Hindlimb muscle (tissue), 1 donor: ENCODE data around the gene AOPEP. TPM values are rescaled to one million over a fixed set of nuclear protein-coding genes. Genes with fewer than 3 reads are reported as not detected.

Source experiments
- DNase-seq: peaks from one replicate; pipeline ENCODE4 v3.0.0-alpha.2; 2013
- polyA plus RNA-seq: library from polyadenylated mRNA; unstranded; fragments of 120-200 nt; gene quantifications from one replicate; pipeline ENCODE4 v1.2.1, GENCODE V29; 2013; ENCODE audit not compliant: insufficient read length

AOPEP gene
- polyA plus RNA-seq, 1 donor = 36.1 TPM

GRCh38 chr9:94901019-94901363 lies 174.5 kb downstream of the AOPEP start:
- DNase-seq = no peak

DNA sequence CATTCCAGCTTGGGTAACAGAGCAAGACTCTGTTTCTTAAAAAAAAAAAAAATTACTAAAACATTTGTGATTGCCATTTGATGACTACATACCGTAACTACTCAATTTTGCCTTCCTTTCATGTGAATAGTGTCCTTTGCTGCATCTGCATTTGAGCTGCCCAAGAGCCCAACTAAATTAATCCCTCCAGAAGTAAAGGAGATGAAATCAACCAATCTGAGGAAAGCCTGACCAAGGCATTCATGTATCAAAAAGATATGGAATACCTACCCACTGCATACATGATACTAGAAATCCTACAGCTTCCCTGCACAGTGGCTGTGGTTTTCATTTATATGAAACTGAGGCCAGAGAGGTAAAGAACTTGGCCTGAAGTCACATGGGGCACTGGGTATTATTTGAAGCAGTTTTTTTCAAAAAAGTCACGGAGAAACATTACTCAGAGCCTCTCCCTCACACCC lies 177.5 kb downstream of the AOPEP start:
- DNase-seq = no peak

- no peak for DNase-seq
Observed at GRCh38 chr9:94904806-94905205, 178.3 kb downstream of the AOPEP start.

DNA sequence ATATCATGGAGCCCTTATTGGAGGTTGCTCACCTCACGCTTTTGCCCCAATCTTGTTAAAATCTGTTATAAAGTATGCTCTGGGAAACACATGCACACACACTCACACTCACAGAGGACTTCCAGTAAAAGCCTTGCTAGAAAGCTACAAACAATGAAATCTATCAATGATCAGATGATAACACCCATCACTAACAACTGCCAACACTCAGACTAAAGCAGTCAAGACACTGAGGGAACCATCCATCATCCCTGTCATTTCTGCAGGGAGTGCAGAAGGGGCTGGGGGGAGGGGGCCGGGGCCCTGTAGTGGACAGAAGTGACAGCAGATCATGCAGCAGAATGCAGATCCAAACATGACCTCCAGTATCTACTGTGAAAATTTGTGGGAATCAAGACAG lies 179.1 kb downstream of the AOPEP start:
- DNase-seq = no peak

- DNase-seq = no peak
Observed at GRCh38 chr9:94906181-94906580, 179.7 kb downstream of the AOPEP start.

DNA sequence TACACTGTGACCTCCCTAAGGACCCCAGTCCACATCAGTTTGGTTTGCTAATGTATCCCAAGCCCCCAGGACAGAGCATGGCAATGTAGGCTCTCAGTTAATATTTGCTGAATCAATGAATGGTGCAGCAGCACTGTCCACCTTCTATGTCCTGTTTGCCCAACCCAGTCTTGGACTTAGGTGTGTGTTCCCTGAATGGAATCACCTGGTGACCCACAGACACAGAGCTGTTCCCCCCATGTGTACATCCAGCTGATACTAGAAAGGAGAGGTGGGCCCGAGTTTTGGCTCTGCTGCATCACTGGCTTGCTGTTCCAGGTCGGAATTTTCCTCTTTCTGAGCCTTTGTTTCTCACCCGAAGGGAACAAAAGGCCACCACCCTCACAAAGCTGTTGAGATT lies 180.2 kb downstream of the AOPEP start:
- no peak for DNase-seq

DNA sequence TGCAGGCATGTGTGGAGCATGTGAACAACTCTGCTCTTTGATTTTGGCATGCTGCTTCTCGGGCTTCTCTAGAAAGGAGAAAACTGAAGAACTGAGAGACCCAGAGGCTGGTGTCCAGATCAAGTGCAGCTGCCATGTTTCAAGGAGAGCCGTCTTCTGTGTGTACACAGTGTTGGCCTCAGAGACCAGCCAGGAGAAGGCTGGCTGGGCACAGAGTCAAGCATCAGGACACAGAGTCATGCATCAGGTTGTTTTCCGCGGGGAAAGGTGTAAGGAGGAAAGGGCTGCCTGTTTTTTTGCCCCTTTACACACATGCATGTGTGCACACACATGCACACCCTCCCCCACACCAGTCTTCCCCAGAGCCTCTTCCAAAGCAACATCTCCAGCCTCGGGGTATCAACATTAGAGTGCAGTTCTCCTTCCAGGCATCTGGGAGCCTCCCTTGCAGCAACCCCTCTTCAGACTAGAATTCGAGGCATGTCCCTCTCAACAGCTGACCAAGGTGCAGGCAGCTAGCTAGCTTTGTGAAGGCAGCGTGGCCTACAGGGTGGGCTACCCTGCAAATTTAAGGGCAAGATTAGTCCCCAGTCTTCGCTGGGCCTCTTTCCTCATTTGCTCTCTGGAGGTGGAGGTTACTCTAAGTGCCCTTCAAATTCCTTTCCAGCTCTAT lies 180.9 kb downstream of the AOPEP start:
- DNase-seq = no peak

GRCh38 chr9:94908011-94908563 lies 181.6 kb downstream of the AOPEP start:
- no peak for DNase-seq

GRCh38 chr9:94908583-94909249 lies 182.2 kb downstream of the AOPEP start:
- no peak for DNase-seq

DNA sequence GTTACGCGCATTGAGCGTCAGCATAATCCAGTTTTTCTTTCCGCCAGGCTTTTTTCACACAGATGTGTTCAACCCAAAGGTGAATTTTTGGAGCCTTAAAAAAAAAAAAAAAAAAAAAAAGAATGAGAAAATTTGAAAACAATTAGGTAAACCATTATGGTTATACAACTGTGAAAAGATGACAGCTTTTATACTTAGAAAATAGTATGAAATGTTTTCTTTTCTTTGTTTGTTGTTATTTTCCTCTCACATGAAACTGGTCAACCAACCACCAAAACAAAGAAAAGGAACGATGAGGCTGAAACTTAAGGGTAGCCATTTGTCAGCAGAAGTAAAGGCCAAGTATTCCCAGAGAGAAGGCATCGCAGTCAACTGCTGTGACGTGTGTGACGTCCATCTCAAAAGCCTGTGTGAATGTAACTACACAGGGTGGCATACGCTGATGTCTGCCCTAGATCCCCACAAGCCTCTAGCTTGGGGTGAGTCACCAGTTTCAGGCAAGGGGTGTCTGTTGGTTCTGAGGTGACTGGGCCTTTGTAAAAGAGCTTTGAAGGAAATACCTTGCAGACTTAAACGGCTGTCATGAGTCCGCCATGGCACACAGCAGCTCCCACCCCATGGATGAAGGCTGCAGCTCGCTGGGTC lies 182.9 kb downstream of the AOPEP start:
- DNase-seq = no peak

GRCh38 chr9:94909965-94910730 lies 183.6 kb downstream of the AOPEP start:
- DNase-seq = no peak

DNA sequence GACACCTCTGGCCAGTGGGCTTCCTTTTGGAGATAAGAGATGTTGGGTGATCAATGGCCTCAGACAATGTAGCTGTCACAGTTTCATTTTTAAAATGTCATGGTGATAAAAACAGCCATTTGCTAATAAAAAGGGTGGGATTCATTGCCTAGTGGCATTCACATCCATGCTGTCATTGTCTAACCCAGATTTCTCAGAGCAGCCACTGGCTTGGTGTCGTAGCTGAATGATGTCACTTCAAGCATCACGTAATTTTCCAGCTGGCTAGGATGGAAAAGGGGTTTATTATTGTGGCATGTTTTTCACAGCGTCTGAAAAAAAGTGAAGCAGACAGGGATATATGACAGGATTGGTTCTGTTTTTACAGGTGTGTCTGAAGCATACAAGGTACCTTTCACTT lies 184.7 kb downstream of the AOPEP start:
- DNase-seq = no peak

DNA sequence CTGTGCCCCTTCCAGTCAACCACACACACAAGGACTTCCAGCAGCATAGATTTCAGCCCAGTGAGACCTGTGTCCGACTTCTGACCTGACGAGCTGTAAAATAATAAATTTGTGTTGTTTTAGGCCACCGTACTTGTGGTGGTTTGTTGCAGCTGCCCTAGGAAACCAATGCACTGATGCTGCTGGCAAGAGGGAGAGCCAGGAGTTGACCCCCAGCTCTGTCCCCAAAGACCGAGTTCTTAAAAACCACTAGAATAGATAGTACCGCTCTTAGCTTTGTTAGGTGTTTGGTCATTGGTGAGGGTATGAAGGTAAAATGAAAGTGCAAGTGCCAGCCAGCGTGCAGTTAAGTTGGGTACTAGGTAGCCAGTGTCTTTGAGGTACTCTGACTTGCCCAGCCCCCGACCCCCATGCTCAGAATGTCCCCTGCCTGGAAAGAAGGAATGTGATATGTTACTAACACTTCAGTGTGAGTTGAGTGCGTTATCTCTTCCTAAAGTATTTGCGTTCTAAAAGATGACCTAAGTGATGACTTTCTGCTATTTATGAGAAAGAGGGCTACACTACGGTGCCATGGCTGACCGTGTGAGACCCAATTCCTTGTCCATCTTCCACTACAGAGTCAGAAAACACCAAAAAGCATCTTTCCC lies 185.6 kb downstream of the AOPEP start:
- DNase-seq = no peak

DNA sequence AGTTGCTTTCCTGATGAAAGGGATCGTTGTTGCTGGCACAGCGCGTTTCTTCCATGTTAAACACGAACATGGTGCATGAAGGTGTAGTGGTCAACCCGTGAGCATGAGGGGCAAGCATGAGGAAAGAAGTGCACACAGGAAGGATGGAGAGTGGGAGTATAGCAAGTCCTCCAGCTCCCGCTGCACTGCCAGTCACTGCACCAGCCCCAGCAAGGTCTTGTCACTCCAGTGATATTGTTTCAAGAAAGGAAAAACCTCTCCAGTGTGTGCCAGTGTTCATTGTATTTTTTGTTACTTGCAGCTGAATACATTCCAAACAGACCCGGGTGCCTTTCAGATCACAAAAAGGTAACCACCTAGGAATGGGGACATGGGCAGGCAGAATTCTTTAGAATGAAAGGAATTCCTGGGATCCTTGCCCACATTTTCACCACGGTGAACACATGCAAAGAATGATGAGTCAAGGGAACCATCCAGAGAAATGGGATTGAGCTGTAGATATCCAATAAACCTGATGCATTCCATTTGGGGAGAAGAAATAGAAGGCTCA lies 186.3 kb downstream of the AOPEP start:
- no peak for DNase-seq

- DNase-seq = no peak
Observed at GRCh38 chr9:94913550-94913949, 187.1 kb downstream of the AOPEP start.

DNA sequence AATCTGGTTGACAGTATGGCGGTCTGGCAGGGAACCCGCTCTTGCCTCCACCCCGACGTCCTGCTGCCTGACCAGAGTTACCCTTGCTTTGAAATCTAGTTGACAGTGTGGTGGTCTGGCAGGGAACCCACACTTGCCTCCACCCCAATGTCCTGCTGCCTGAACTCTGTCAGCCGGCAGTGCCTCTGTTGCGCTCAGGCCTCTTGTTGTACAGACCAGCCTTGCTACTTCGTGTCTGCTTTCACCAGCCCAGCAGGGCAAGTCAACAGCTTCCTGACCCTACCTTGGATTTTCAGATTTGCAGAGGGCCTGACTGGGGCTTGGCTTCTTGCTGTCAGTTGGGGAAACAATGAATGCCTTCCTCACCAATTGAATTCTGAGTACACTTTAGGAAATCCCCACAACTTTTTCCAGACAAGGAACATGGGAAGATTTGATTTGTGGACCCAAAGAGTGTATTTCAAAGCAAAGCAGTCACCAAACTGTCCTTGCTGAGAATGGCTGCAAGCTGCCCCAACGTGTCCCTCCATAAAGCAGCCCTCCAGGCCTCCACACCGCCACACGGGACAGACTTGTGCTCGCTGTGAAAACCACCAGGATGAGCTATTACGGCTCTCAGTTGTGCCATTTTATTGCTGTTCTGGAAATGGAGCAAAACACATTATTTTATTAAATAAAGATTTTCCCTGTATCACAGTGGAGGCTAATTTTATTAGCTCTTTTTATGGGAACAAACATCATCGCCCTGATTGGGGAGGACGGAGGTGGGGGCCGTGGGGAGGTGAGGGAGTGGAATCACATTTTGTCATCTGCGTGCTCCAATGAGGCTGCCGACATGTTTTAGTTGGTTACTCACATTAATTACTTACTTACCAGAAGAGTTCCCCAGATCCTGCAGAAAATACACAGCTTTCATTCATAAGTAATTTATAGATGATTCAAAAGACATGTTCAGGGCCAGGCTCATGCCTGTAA lies 189.3 kb downstream of the AOPEP start:
- DNase-seq = no peak

DNA sequence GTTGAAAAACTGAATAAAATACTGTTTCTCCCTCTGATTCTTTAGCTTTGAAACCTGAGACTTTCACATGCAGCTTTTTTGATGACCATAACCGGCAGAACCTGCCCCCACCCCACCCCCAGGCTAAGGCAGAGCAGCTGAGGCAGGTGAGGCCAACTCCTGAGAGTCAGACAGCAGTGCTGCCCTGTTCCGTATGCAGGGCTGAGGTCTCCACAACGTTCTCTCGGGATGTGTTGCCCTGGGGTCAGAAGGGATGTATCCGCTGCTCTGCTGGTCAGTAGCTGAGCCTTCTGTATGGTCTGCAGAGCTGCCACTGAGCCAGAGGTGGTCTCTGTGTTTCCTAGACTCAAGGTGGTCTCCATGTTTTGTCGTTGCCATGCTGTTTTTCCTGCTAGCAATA lies 190.5 kb downstream of the AOPEP start:
- DNase-seq = no peak

- no peak for DNase-seq
Observed at GRCh38 chr9:94918038-94918753, 191.7 kb downstream of the AOPEP start.

GRCh38 chr9:94919376-94920098 lies 193.0 kb downstream of the AOPEP start:
- DNase-seq = no peak
